Hematopoietic multipotent progenitor cell treated with erythropoietin and hydrocortisone succinate and interleukin-3 and kit ligand, for 15 days (in vitro differentiated cells): ENCODE measurements around the gene BLVRB.

ENCODE experiments used
- DNase-seq: peaks from one replicate; pipeline ENCODE4 v3.0.0-alpha.2; 2015; ENCODE audit warnings: low spot score

The BLVRB gene

DNA sequence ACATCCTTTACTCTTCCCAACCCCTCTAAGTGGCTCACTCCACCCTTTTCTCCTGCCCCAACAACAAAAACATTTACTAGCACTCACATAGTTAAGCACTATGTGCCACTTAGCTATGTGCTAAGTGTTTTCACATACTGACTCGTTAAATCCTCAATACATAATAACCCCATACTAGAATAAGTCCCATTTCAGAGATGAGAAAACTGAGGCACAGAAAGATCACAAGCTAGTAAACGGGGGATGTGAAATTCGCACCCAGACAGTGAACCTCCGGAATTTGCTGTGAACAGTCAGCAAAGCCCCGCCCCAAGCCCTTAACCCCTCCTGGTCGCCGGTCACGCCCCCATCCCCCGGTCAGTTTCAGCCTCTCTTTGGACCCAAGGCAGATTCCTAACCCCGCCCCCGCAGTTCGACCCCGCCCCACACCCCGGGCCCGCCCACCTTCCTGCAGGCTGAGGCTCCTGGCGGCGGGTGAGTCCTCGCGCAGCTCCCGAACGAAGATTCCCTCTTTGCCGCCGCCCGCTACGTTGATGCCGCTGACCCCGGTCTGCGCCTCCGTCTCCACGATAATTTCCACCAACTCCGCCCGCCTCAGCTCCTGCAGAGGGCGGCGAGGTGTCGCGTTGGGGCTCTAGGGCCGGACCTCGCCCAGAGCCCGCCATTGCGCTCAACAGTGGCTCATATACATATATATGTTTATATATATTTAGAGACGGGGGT is 62.1 kb downstream of the BLVRB start:
- peak; percentile 52 for DNase-seq

DNA sequence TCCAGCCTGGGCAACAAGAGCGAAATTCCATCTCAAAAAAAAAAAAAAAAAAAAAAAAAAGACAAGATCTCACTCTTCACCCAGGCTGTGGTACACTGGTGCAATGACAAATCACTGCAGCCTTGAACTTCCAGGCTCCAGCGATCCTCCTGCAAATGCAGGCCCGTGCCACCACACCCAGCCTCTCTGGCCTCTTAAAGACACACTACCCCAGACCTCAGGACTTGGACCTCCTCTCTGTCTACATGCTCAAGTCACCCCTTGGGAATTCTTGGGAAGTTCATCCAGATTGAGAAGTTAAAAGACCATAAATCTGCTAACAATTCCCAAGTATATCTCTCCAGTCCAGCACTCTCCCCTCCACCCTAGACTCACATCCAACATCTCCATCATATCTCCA is 65.0 kb downstream of the BLVRB start:
- no peak for DNase-seq

DNA sequence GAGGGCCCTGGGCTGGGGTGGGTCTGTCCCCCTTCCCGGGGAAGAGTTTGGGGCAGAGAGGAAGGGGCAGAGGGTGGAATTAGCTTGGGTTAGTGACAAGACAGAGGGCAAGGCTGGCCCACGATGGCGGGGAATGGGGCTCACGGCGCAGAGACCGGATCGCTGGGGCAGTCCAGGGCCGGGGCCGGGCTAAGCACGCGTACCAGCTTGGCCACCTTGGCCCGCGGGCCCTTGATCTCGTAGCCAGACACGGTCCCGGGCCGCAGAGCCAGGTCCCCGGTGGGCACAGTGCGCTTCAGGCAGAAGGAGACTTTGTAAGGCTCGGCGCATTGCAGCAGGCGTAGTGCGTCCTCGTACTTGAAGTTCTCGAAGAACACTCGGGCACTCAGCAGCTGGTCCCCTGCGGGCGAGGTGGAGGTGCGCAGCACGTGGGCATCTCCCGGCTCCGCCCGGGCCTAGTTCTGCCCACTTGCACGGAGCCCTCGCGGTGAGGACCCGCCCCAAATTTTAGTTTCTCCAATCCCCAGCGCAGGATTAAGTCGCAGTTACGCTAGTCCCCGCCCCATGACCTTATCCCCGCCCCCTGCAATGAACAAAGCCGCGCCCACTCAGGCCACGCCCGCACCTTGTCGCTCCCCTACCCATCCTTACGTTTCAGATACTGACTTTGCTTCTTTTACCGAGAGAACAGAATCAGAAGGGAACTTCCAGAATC is 67.0 kb downstream of the BLVRB start:
- peak; percentile 56 for DNase-seq
